Central memory CD4-positive, alpha-beta T cell (primary cell): ENCODE data around the gene PEX11B.

ENCODE experiments used
- DNase-seq: peaks from one replicate; pipeline ENCODE4 v3.0.0; 2022

PEX11B gene

DNA sequence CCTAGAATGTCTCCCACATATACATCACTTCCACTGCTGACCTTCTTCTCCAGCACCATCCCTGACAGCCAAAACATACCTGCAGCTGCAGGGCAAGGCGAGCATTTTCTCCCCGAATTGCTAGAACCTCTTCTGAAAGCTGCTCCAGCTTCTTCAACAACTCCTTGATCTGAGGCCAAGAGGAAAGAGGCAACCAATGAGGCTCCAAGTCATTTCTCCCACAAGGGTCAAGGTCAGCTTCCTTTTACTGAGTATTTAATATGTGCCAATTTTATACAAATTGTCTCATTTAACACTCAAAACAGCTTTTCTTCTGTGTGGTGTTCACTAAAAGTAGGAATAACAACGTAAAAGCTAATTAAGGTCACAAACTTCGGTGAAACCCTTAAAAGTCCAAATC is 50.3 kb downstream of the PEX11B start:
- DNase-seq, result no peak

DNA sequence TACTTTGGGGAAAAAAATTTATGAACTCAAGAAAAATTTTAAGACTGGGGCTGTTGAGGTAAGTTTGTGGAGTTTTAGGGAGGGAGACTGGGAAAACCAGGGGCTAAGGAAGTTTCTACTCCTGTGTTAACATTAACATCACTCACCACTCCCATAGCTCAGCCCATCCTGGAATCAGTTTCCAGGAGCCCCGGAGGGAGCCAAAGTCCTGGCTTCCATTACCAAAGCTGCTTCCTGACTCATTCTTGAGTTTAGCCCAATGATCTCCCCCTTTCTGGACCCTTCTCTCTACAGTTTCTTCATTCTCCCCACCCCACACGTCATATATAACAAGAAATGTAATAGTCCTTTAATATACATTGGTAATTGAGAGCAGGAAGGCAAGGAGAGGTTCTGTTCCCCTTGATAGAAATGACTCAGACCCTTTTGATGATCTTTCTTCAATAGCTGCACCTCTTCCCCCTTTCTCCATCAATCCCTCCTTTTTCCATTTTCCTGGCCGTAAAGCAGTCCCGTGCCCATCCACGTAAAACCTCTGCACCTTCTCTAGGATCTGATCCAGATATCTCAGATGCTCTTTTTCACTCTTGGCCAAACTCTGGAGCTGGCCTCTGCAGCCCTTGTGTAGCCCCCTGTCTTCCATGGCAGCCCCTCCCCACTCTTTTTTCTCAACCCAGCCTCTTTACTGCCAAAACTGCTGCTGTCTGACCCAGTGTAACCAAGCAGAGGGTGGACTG is 55.1 kb downstream of the PEX11B start:
- DNase-seq, result no peak
